Nephron (organoid): ENCODE measurements around the gene IGF2R.
A peak's percentile ranks its signal among the peaks of the same experiment; 100 is the strongest.

ENCODE experiments used
- H3K27ac Mint-ChIP-seq, 3 experiments: 2 replicates each; pipeline ENCODE4 v1.8.0; 2020; ENCODE audit warnings: mixed read lengths in 3 of 3, mild to moderate bottlenecking in 2 of 3, moderate library complexity in 1 of 3
- H3K27me3 Mint-ChIP-seq: 2 replicates; pipeline ENCODE4 v1.8.0; 2021; ENCODE audit warnings: low read depth, mild to moderate bottlenecking, moderate library complexity, mixed read lengths
- H3K36me3 Mint-ChIP-seq: 2 replicates; pipeline ENCODE4 v1.8.0; 2020; ENCODE audit warnings: low read depth, mixed read lengths
- H3K4me1 Mint-ChIP-seq: 2 replicates; pipeline ENCODE4 v1.8.0; 2020; ENCODE audit warnings: mixed read lengths
- H3K4me3 Mint-ChIP-seq, 3 experiments: 2 replicates each; pipeline ENCODE4 v1.8.0; 2020; ENCODE audit warnings: mild to moderate bottlenecking in 3 of 3, mixed read lengths in 3 of 3, moderate library complexity in 2 of 3
- H3K9me3 Mint-ChIP-seq: 2 replicates; pipeline ENCODE4 v1.8.0; 2020; ENCODE audit warnings: mixed read lengths
- CTCF ChIP-seq, 3 experiments: fragments of 200-600 bp; sonication (generic); IDR thresholded peaks; one replicate each; pipeline ENCODE4 v1.5.0; 2021; ENCODE audit warnings: antibody characterized with exemption in 3 of 3; ENCODE audit not compliant: unreplicated experiment in 3 of 3

IGF2R gene

GRCh38 chr6:159969921-159970320, 1.0 kb downstream of the IGF2R start:
- no peak for TF ChIP-seq CTCF (IDR thresholded peaks at IDR 0.05; ENCODE audit: unreplicated experiment in 3 of 3)
- peaks cover 18% of the 10 kb centered on the region for H3K27me3 Mint-ChIP-seq
- no peaks in the 10 kb centered on the region for H3K36me3 Mint-ChIP-seq
- H3K9me3 Mint-ChIP-seq: no peaks in the 10 kb centered on the region
- H3K4me3 Mint-ChIP-seq: peak overlapping the region; percentile 88 to 98 (median 98)
- peaks cover 49% of the 10 kb centered on the region for H3K4me1 Mint-ChIP-seq
- H3K27ac Mint-ChIP-seq: peak overlapping the region; percentile 94 to 98 (median 98)

GRCh38 chr6:159970659-159971063, 1.8 kb downstream of the IGF2R start:
- H3K27me3 Mint-ChIP-seq: peaks cover 12% of the 10 kb centered on the region
- peak overlapping the region; percentile 94 to 98 (median 98) for H3K27ac Mint-ChIP-seq
- peaks cover 54% of the 10 kb centered on the region for H3K4me1 Mint-ChIP-seq
- H3K4me3 Mint-ChIP-seq: peak overlapping the region; percentile 88 to 98 (median 98)
- no peaks in the 10 kb centered on the region for H3K9me3 Mint-ChIP-seq
- no peak for TF ChIP-seq CTCF (IDR thresholded peaks at IDR 0.05; ENCODE audit: unreplicated experiment in 3 of 3)
- no peaks in the 10 kb centered on the region for H3K36me3 Mint-ChIP-seq

GRCh38 chr6:159971341-159972178, 2.7 kb downstream of the IGF2R start:
- Mint-ChIP-seq H3K4me3 (peak overlapping the region; percentile 83 to 98 (median 88)), H3K27me3 (peaks cover 6% of the 10 kb centered on the region), H3K9me3 (no peaks in the 10 kb centered on the region), H3K4me1 (peaks cover 59% of the 10 kb centered on the region), H3K27ac (peak overlapping the region; percentile 76 to 93 (median 79)), H3K36me3 (no peaks in the 10 kb centered on the region)
- TF ChIP-seq CTCF (IDR thresholded peaks at IDR 0.05; ENCODE audit: unreplicated experiment in 3 of 3): no peak

GRCh38 chr6:159972506-159973268, 3.8 kb downstream of the IGF2R start:
- Mint-ChIP-seq H3K27ac (peak overlapping the region; percentile 76 to 93 (median 77)), H3K4me1 (peaks cover 70% of the 10 kb centered on the region), H3K36me3 (no peaks in the 10 kb centered on the region), H3K9me3 (no peaks in the 10 kb centered on the region), H3K27me3 (no peaks in the 10 kb centered on the region), H3K4me3 (peak overlapping the region; percentile 45 to 83 (median 55))
- TF ChIP-seq CTCF (IDR thresholded peaks at IDR 0.05; ENCODE audit: unreplicated experiment in 3 of 3): no peak

GRCh38 chr6:159973406-159973805, 4.5 kb downstream of the IGF2R start:
- no peak for TF ChIP-seq CTCF (IDR thresholded peaks at IDR 0.05; ENCODE audit: unreplicated experiment in 3 of 3)
- H3K4me3 Mint-ChIP-seq: peak overlapping the region; percentile 2 to 83 (median 16)
- H3K4me1 Mint-ChIP-seq: peaks cover 77% of the 10 kb centered on the region
- no peaks in the 10 kb centered on the region for H3K9me3 Mint-ChIP-seq
- H3K27ac Mint-ChIP-seq: peak overlapping the region; percentile 76 to 93 (median 77)
- no peaks in the 10 kb centered on the region for H3K36me3 Mint-ChIP-seq
- no peaks in the 10 kb centered on the region for H3K27me3 Mint-ChIP-seq
